HUDEP-2 (cell line): ENCODE results near the gene CCDC33.
"Not testable (repeated sequence)": the region's sequence is repeated elsewhere in the genome, so short reads cannot be mapped to it uniquely, and the experiment has no call there.

Experiments
- DNase-seq, 76 experiments: peaks; one replicate each; lab custom pipeline; 2025; ENCODE audit not compliant: unreplicated experiment in 76 of 76; lab: John Stamatoyannopoulos, UW

The CCDC33 gene

DNA sequence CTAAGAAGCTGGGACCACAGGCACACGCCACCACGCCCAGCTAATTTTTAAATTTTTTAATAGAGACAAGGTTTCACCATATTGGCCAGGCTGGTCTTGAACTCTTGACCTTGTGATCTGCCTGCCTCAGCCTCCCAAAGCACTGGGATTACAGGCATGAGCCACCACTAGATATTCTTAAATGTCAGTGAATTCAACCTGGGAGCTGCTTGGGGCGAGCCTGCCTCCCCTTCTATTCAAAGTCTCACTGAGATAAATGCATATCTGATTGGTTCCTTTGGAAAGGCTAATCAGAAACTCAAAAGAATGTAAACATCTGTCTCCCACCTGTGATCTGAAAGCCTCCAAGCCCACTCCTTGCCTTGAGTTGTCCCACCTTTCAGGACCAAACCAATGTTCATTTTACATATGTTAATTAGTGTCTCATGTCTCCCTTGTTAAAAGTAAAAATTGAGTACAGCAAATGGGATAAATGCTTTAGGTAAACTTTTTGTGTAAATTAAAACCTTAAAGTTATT is 116.3 kb downstream of the CCDC33 start:
- no peak for DNase-seq

GRCh38 chr15:74353992-74354391 is 117.9 kb downstream of the CCDC33 start:
- not testable (repeated sequence) for DNase-seq

GRCh38 chr15:74356050-74356449 is 119.9 kb downstream of the CCDC33 start:
- not testable (repeated sequence) for DNase-seq

DNA sequence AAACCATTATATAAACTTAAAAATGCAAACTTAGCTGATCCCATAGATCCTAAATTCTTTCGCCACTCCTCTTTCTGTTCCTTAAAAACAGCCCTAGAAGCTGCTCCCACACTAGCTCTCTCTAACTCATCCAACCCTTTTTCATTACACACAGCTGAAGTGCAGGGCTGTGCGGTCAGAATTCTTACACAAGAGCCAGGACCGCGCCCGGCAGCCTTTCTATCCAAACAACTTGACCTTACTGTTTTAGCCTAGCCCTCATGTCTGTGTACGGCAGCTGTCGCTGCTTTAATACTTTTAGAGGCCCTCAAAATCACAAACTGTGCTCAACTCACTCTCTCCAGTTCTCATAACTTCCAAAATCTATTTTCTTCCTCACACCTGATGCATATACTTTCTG is 121.4 kb downstream of the CCDC33 start:
- not testable (repeated sequence) for DNase-seq

GRCh38 chr15:74359376-74359775 is 123.2 kb downstream of the CCDC33 start:
- DNase-seq = not testable (repeated sequence)

DNA sequence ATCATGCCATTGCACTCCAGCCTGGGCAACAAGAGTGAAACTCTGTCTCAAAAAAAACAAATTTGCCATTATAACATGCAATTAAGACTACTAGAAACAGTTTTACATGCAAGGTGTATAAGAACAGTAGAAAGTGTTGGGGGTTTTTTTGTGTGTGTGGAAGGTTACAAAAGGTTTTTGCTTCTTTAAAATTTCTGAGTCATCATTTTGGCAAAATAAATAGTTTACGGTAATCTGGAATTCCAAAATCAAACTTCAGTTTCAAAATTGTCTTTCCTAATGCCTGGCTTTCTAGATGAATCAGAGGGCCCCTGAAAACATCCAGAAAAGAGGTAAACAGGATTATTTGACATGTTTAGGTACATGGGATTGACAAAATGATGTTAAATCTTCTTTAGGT is 124.7 kb downstream of the CCDC33 start:
- DNase-seq = not testable (repeated sequence)

DNA sequence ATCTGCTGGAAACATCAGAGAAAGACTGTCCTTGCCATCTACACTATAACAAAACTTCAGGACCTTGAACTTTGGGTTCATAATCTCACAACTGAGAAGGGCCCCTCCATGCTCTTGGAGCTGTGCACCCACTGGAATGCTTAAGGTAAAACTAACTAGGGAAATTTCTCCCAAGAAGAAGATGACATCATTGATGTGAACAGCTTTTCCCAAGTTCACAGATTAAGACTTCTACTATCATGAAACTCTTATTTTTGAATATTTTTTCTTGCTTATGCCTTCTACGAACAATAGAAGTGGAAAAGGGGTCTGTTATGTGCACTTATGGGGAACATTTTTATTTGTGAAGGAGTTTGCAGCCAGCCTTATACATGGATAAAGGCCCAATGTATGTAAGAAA is 126.4 kb downstream of the CCDC33 start:
- no peak for DNase-seq

GRCh38 chr15:74364936-74365597 is 128.9 kb downstream of the CCDC33 start:
- DNase-seq = no peak

- no peak for DNase-seq
These were observed 129.7 kb downstream of the CCDC33 start for GRCh38 chr15:74365598-74366445.

- no peak for DNase-seq
These were observed 131.2 kb downstream of the CCDC33 start, which contains the start of gene CYP11A1 for GRCh38 chr15:74367296-74367854. Gene CYP11A1 (minus strand): TSS chr15:74367646. CDS start chr15:74367585, 61 bp downstream.

DNA sequence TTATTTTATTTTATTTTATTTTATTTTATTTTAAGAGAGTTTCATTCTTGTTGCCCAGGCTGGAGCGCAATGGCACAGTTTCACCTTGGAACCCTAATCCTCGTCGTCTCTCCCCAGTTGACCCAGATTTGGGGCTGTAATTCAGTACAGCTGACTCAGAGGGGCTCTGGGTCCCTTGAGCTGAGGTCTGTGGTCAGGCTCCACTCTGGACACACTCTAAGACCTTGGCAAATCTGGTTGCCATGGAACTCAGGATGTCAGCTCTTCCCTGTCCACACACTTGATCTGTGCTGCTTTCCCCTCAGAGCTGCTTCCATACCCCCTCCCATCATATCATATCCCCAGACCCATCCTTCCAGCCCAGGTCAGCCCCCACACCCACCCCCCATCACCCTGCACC is 132.0 kb downstream of the CCDC33 start:
- DNase-seq = no peak

DNA sequence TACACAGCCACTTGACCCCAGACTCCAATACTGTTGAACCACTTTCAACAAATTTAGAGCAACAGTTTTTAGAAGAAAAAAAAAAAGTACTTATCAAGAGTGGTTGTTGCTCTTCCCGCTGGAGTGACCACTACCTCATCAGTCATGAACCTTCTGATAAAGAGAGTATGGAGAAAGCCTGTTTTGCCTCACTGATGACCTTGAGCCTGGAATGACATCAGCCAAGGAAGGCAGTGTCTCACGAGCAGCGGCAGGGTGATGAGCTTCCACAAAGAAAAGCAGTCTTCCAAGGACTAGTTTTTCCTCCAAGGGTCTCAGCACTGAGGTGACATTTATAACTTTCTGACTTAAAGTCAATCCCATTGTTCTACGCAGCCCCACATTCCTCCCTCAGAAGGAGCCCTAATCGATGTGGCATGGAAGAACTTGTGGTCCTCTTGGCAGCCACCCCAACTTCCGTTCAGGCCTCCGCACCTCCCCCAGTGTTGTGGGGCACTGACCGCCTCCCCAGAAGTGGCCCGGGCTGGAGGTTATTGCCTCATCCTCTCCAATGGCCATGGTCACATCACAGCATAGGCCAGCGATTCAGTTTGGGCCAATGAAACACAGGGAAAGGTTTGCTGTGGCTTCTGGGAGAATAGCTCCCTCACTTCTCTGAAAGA is 133.1 kb downstream of the CCDC33 start:
- DNase-seq = no peak

DNA sequence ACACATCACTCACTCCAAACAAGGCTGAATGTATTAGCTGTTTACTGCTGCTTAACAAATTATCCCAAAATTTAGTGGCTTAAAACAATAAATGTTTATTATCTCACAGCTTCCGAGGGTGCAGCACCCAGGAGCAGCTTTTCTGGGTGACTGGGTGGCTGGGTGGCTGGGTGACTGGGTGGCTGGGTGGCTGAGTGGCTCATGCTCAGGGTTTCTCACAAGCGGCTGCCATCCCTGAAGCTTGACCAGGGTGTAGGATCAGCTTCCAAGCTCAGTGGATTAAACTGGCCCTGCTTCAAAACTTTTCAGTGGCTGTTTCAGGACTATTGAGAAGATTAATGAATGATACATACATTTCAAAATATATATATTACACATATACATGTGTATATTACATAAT is 133.6 kb downstream of the CCDC33 start:
- no peak for DNase-seq

DNA sequence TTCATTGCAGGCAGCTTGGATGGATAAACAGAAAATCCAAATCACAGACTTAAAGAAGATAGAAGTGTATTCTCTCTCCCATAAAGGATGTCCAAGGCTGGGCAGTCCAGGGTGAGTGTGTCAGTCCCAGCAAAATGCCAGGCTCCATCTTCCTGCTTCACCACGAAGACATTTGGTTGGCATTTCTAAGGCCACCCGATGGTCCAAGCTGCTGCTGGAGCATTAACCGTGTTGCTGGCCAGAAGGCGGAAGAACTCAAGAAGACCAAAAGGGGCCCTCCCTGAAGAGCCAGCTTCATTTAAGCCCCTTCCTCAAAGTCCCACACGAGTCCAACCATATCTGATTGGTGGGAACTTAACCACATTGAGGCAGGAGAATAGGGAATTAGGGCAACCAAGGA is 134.3 kb downstream of the CCDC33 start:
- no peak for DNase-seq

GRCh38 chr15:74373056-74373650 is 137.0 kb downstream of the CCDC33 start:
- no peak for DNase-seq

DNA sequence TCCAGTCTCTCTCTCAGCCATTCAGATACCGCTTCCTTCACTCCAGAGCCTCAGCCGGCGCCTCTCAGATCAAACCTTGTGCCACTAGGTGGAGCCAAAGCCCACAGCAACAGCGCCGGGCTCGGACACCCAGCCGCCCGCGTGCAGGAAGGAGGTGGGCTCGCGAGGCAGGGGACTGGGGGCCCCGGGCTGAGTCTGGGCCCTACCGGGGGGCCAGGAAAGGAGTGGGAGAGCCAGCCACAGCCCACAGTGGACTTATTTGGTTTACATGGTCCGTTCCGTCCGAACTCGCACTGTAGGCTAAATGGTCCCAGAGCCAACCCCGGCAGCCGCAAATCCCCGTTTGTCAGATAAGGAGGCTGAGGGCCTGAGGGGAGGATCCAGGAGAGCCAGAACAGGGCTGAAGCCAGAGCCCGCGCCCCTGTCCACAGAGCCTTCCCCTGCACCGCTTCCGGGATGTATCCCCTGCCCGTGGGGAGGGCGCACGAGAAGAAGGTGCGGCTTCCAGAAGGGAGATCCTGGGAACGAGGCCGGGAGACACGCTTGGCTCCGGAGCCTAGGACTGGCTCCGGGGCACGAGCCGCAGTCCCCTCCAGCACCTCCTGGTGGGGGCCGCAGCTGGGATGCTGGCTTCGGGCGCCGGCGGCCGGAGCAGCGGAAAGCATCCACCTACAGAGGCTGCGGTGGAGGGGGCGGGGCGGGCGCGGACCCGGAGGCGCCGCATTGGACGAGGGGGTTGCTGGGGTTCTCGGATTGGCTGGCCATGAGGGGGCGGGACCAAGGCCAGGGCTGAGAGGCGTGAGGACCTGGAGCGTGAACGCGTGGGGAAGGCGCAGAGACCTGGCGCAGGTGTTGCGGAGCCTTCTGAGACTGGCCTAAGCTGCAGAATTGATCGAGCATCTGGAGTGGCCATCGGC is 137.9 kb downstream of the CCDC33 start:
- peak in 74 of 76 experiments; percentile 31 to 93 (median 81) for DNase-seq

DNA sequence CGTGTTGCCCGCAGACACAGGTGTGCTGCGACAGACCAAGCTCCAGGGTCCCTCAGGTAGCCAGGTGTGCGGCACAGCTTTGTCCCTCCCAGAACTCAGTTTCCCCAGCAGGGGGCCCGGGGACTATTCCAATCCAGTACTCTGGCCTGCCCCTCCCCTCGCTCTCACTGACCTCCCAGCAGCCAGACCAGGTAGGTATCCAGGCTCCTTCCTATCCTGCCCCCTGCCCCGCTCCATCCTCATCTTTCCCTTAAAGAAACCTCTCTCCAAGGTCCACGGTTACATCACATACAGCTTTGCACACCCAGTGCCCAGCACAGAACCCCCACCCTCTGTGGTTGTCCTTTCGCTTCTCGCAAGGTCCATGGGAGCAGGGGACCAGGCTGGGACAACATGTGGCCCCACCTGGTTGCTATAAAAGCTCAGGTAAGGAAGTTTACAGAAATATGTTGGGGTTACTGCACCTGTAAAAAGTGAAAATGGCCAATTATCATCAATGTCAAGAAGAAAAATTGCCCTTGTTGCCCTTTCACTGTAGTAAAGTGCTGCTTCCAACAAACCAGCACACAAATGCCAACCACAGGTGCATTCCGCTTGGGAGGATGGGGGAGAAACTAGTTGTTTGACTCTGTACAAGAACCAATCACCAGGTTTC is 138.6 kb downstream of the CCDC33 start:
- DNase-seq = no peak

DNA sequence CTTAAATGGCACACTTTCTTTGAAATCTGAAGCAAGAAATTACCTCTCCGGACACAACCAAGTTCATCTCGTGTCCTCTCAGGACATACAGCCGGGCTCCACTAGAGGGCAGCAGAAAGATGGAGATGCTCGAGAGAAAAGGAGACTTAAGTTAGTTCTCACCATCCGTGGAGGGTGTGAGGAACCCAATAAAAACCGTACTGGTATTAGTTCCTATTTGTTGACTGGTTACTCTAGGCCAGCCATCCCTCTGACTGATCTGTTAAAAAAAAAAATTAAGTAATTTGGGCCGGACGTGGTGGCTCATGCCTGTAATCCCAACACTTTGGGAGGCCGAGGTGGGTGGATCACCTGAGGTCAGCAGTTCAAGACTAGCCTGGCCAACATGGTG is 139.2 kb downstream of the CCDC33 start:
- peak in 68 of 76 experiments; percentile 8 to 84 (median 61) for DNase-seq

GRCh38 chr15:74376226-74376625 is 140.1 kb downstream of the CCDC33 start:
- no peak for DNase-seq
